GM12878 (cell line): ENCODE results near the gene IGF1R. TPM values are rescaled to one million over a fixed set of nuclear protein-coding genes. Genes with fewer than 3 reads are reported as not detected.

Experiments
- ATAC-seq: fragments of 200-7000 bp; cut with Tn5 transposase; 3 replicates; pipeline ENCODE4 v1.9.1; 2020; ENCODE audit warnings: mild to moderate bottlenecking, moderate library complexity
- BruUV-seq: library from RNA; stranded (reverse); fragments of 400-500 nt; replicated peaks from 2 replicates; lab custom pipeline; 2021; lab: Mats Ljungman, UMichigan
- CTCF ChIA-PET: fragments of 300-600 bp; sonication (Branson Sonifier 250); formaldehyde crosslinking; extraction: SDS; loops from one replicate; lab custom pipeline; 2021; ENCODE audit warnings: inconsistent platforms; lab: Yijun Ruan, JAX
- POLR2A ChIA-PET: fragments of 350-600 bp; formaldehyde crosslinking; extraction: SDS; loops from one replicate; lab custom pipeline; 2021; ENCODE audit warnings: inconsistent platforms; lab: Charles Lee
- RAD21 ChIA-PET: fragments of 300-600 bp; sonication (Branson Sonifier 250); formaldehyde crosslinking; loops from one replicate; lab custom pipeline; 2023; ENCODE audit warnings: antibody characterized with exemption; ENCODE audit not compliant: unreplicated experiment; lab: Charles Lee
- SMC1A ChIA-PET: fragments of 300-600 bp; sonication (Branson Sonifier 250); formaldehyde crosslinking; loops from one replicate; lab custom pipeline; 2023; ENCODE audit not compliant: unreplicated experiment, uncharacterized antibody; lab: Charles Lee
- DNase-seq: peaks from one replicate; pipeline ENCODE4 v3.0.0-alpha.2; 2011; ENCODE audit warnings: low read depth, low spot score
- FAIRE-seq: peaks from 3 replicates; lab custom pipeline; 2011; peaks lifted over from hg19 to GRCh38; lab: Jason Lieb, UNC
- H2AFZ ChIP-seq: 2 replicates; pipeline ENCODE4 v1.6.0; 2011; ENCODE audit warnings: low read depth, low read length, control low read depth; ENCODE audit not compliant: control insufficient read depth
- H3K27ac ChIP-seq: 2 replicates; pipeline ENCODE4 v1.5.1; 2011; ENCODE audit warnings: control low read depth; ENCODE audit not compliant: control insufficient read depth, insufficient read depth
- H3K27me3 ChIP-seq, 2 experiments: replicated peaks in 1 of 2; 2 replicates each; pipeline versions ENCODE4 v1.6.0 to v1.6.1; 2011; ENCODE audit warnings: low read length in 1 of 2; ENCODE audit not compliant: control insufficient read depth in 2 of 2, insufficient read depth in 2 of 2
- H3K36me3 ChIP-seq, 2 experiments: 2 replicates each; pipeline ENCODE4 v1.5.1; 2011; ENCODE audit warnings: low read length in 1 of 2; ENCODE audit not compliant: control insufficient read depth in 2 of 2, insufficient read depth in 2 of 2
- H3K4me1 ChIP-seq: 2 replicates; pipeline ENCODE4 v1.6.1; 2011; ENCODE audit warnings: mild to moderate bottlenecking, low read length, moderate library complexity, mixed read lengths; ENCODE audit not compliant: control insufficient read depth, insufficient read depth
- H3K4me2 ChIP-seq: 2 replicates; pipeline ENCODE4 v1.6.0; 2011; ENCODE audit warnings: control low read depth; ENCODE audit not compliant: control insufficient read depth, insufficient read depth
- H3K4me3 ChIP-seq: fragments of 200-600 bp; sonication (generic); 2 replicates; pipeline ENCODE4 v1.5.1; 2016
- H3K79me2 ChIP-seq: 2 replicates; pipeline ENCODE4 v1.6.0; 2011; ENCODE audit warnings: low read length; ENCODE audit not compliant: control insufficient read depth, insufficient read depth
- H3K9ac ChIP-seq: 2 replicates; pipeline ENCODE4 v1.8.0; 2011; ENCODE audit warnings: low read length, control low read depth, mixed read lengths; ENCODE audit not compliant: control insufficient read depth, insufficient read depth
- H3K9me3 ChIP-seq: replicated peaks from 3 replicates; pipeline ENCODE4 v1.5.1; 2011; ENCODE audit warnings: mild to moderate bottlenecking, low read length; ENCODE audit not compliant: control insufficient read depth, insufficient read depth
- H4K20me1 ChIP-seq: 2 replicates; pipeline ENCODE4 v1.6.0; 2011; ENCODE audit not compliant: control insufficient read depth, insufficient read depth
- ATF7 ChIP-seq: fragments of 450-650 bp; IDR thresholded peaks from 2 replicates; pipeline ENCODE4 v1.6.1; 2016; ENCODE audit warnings: low read depth, mild to moderate bottlenecking
- E2F8 ChIP-seq: fragments of 450-650 bp; IDR thresholded peaks from 2 replicates; pipeline ENCODE4 v1.6.1; 2018; ENCODE audit warnings: mild to moderate bottlenecking, low read depth, moderate library complexity; ENCODE audit not compliant: partially characterized antibody
- IRF3 ChIP-seq: fragments of 450-650 bp; IDR thresholded peaks from 2 replicates; pipeline ENCODE4 v1.6.1; 2014; ENCODE audit warnings: mild to moderate bottlenecking
- YBX1 ChIP-seq: fragments of 450-650 bp; IDR thresholded peaks from 2 replicates; pipeline ENCODE4 v1.6.1; 2016; ENCODE audit warnings: antibody characterized with exemption
- WGBS: methylation state at CpG from one replicate; pipeline ENCODE4 v1.1.6; 2016; ENCODE audit warnings: low lambda C conversion rate; ENCODE audit not compliant: insufficient replicate concordance, insufficient coverage; ENCODE audit errors: missing lambda C conversion rate; 5-methylcytosine and 5-hydroxymethylcytosine counted together
- in situ Hi-C: fragments of 300-500 bp; cut with MboI; formaldehyde crosslinking; loops from 9 replicates; pipeline ENCODE4 v1.14.3; 2018; ENCODE audit warnings: mixed read lengths
- intact Hi-C: fragments of 100-400 bp; cut with micrococcal nuclease; formaldehyde crosslinking; loops from one replicate; pipeline ENCODE4 v1.14.2; 2022; ENCODE audit not compliant: unreplicated experiment
- polyA plus RNA-seq, 11 experiments: library from polyadenylated mRNA; depleted of rRNA in 4 of 11; unstranded in 6 of 11; stranded (reverse) in 5 of 11; fragments of >200 nt; fragmentation: Nextera tagmentation in 4 of 11; fragmentation: Illumina TruSeq in 1 of 11; extraction: Ambion mirVana in 4 of 11; extraction: Trizol in 1 of 11; gene quantifications; 1 replicate in 1 of 11; 2 replicates in 10 of 11; pipeline versions ENCODE4 v1.2.1 to v1.2.3, GENCODE V29; 2011 to 2016; ENCODE audit warnings: inconsistent platforms in 2 of 11, missing spikeins in 2 of 11, low read depth in 1 of 11
- total RNA-seq, 4 experiments: library from RNA; depleted of rRNA in 3 of 4; stranded (reverse); fragments of >200 nt in 3 of 4; fragmentation: Illumina TruSeq in 1 of 4; extraction: Trizol in 1 of 4; gene quantifications; 2 replicates each; pipeline versions ENCODE4 v1.2.1 to v1.2.3, GENCODE V29; 2013 to 2021
- TF ChIP-seq, protein P1 (sequence below): IDR thresholded peaks from 2 replicates; pipeline ENCODE4 v1.6.1; 2012; ENCODE audit warnings: low read depth, low read length, improper control_type of control experiment

IGF1R gene
- total and polyA plus RNA-seq, 10 of the 15 experiments (the other 5 are each of a cell fraction or from before 2014, with no cell fraction given): 0.03 to 2.7 (median 0.66) TPM

DNA sequence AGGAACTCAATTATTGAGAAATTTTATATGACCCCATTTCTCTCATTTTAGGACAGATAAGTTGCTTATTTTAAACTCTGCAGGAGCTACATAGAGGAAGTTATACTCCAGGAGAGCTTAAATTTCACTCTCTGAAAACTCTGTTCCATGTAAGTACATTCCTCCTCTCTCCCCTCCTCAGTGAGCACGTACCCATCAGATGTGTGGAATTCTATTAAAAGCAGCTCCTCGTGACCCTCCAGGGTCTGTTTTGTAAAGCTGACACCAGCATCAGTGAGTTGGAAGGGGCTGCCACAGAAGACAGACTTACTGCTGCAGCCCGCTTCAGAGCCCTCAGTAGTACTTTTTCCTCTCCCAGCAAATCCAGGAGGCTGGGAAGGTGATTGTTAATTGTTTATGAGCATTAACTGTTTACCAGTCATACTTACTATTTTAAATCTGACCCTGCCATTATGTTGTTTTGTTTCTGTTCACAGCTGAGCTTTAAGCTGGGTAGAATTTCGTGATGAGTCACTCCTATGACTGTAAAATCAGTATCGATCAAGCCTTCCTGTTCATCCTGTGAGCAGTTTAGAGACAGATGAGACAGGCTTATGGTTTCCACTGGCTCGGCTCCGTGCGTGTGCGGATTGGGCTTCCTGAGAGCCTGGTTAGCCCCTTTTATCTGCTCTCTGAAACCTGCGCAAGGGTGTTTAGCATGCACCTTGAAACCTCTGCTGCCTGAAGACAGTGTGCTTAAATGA lies 20.4 kb downstream of the IGF1R start:
- no peak for TF ChIP-seq ATF7
- TF ChIP-seq YBX1: no peak
- TF ChIP-seq, protein P1, sequence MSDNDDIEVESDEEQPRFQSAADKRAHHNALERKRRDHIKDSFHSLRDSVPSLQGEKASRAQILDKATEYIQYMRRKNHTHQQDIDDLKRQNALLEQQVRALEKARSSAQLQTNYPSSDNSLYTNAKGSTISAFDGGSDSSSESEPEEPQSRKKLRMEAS: no peak
- no peak for TF ChIP-seq IRF3
- TF ChIP-seq E2F8: no peak
- Histone ChIP-seq H3K4me1 (peaks cover 6% of the 10 kb centered on the region; the same call in 1 of the 2 replicates), H3K4me3 (no peak overlapping the region), H3K4me2 (peak overlapping the region; percentile 23; the same call in 1 of the 2 replicates), H2AFZ (no peak overlapping the region), H3K9me3 (no peaks in the 10 kb centered on the region), H4K20me1 (no peaks in the 10 kb centered on the region), H3K36me3 (no peaks in the 10 kb centered on the region), H3K27ac (no peak overlapping the region), H3K79me2 (no peaks in the 10 kb centered on the region), H3K27me3 (no peaks in the 10 kb centered on the region; a peak in 1 of 4 replicates), H3K9ac (no peak overlapping the region)
- RAD21 ChIA-PET: no interaction called here
- CTCF ChIA-PET: interaction anchor here (1.2 to 1.6 kb wide), 3 partner anchors 9 to 150 kb away, joined by 3 to 6 read pairs (median 5); no protein-coding TSS in a partner anchor
- intact Hi-C loops: no loop called here
- POLR2A ChIA-PET: no interaction called here
- ATAC-seq (peak; percentile 89), FAIRE-seq (no peak), DNase-seq (peak; percentile 38)
- BruUV-seq: no TSS peak
- SMC1A ChIA-PET: interaction anchor here (1.1 kb wide), 1 partner anchor 408 kb away, joined by 3 read pairs; no protein-coding TSS in a partner anchor
- WGBS: 6% methylated on average over 10 of the region's 10 CpGs
- in situ Hi-C loops: no loop called here
